ENCODE data around the gene NLE1. TPM values are rescaled to one million over a fixed set of nuclear protein-coding genes. Genes with fewer than 3 reads are reported as not detected.

NLE1 gene
- total and polyA plus RNA-seq, 2 donors from 2014 or later, result 9.6 to 11.0 TPM

DNA sequence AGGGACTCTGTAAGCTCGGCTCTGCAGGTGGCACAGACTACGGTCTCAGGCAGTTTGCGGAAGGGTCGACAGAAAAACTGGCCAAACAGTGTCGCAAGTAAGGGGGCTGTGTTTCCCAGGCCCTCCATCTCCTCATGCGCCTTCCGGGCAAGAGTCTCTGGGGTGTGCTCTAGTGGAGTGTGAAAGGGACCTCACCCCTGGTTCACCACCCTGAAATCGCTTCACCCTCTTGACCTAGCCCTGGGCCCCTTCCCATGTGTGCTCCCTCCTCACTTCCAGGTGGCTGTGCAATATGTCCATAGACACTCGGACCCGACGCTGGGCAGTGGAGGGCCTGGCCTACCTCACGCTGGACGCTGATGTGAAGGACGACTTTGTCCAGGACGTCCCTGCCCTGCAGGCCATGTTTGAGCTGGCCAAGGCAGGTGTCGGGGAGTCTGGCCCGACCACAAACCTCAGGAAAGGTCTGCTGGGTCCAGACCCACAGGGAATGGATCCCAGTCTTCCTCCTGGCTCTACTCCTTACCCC lies 27.8 kb upstream of the NLE1 start:
- Histone ChIP-seq H3K27me3 (ENCODE audit: control insufficient read depth, insufficient read depth, low read length) (no peaks in the 10 kb centered on the region), H3K4me1 (ENCODE audit: control insufficient read depth in 2 of 3, insufficient read depth in 2 of 3, low read depth in 1 of 3, low read length in 3 of 3) (no peaks in the 10 kb centered on the region), H3K4me3 (ENCODE audit: low read length in 3 of 3) (no peak overlapping the region), H3K9me3 (ENCODE audit: control insufficient read depth in 2 of 3, insufficient read depth in 1 of 3, low read length in 3 of 3) (no peaks in the 10 kb centered on the region), H3K36me3 (ENCODE audit: control insufficient read depth in 2 of 3, insufficient read depth in 3 of 3, low read length in 3 of 3) (no peaks in the 10 kb centered on the region), H3K9ac (ENCODE audit: low read length in 3 of 3) (no peak overlapping the region), H3K27ac (ENCODE audit: low read depth in 2 of 2, low read length in 2 of 2) (no peak overlapping the region)
- no peak for TF ChIP-seq CTCF (IDR thresholded peaks at IDR 0.05; ENCODE audit: borderline replicate concordance, extremely low read depth, insufficient read depth)
- FAIRE-seq (no peak), DNase-seq (no peak)
- intact Hi-C loops (cut with DNase I), result no loop called here

- H3K9ac ChIP-seq (ENCODE audit: low read length in 3 of 3), result no peak overlapping the region
- no peak overlapping the region for H3K4me3 ChIP-seq (ENCODE audit: low read length in 3 of 3)
- H3K27ac ChIP-seq (ENCODE audit: low read depth in 2 of 2, low read length in 2 of 2), result no peak overlapping the region
- no peak for TF ChIP-seq CTCF (IDR thresholded peaks at IDR 0.05; ENCODE audit: borderline replicate concordance, extremely low read depth, insufficient read depth)
- no peak for FAIRE-seq
- DNase-seq, result no peak
- H3K36me3 ChIP-seq (ENCODE audit: control insufficient read depth in 2 of 3, insufficient read depth in 3 of 3, low read length in 3 of 3), result no peaks in the 10 kb centered on the region
- H3K4me1 ChIP-seq (ENCODE audit: control insufficient read depth in 2 of 3, insufficient read depth in 2 of 3, low read depth in 1 of 3, low read length in 3 of 3), result no peaks in the 10 kb centered on the region
- no peaks in the 10 kb centered on the region for H3K9me3 ChIP-seq (ENCODE audit: control insufficient read depth in 2 of 3, insufficient read depth in 1 of 3, low read length in 3 of 3)
- intact Hi-C loops (cut with DNase I), result no loop called here
- no peaks in the 10 kb centered on the region for H3K27me3 ChIP-seq (ENCODE audit: control insufficient read depth, insufficient read depth, low read length)
These were observed 25.6 kb upstream of the NLE1 start for GRCh38 chr17:35167666-35168065.

GRCh38 chr17:35167046-35167445 lies 24.9 kb upstream of the NLE1 start:
- no peaks in the 10 kb centered on the region for H3K27me3 ChIP-seq (ENCODE audit: control insufficient read depth, insufficient read depth, low read length)
- intact Hi-C loops (cut with DNase I), result no loop called here
- no peak for TF ChIP-seq CTCF (IDR thresholded peaks at IDR 0.05; ENCODE audit: borderline replicate concordance, extremely low read depth, insufficient read depth)
- H3K4me3 ChIP-seq (ENCODE audit: low read length in 3 of 3), result no peak overlapping the region
- H3K9ac ChIP-seq (ENCODE audit: low read length in 3 of 3), result no peak overlapping the region
- H3K4me1 ChIP-seq (ENCODE audit: control insufficient read depth in 2 of 3, insufficient read depth in 2 of 3, low read depth in 1 of 3, low read length in 3 of 3), result no peaks in the 10 kb centered on the region
- DNase-seq, result no peak
- H3K9me3 ChIP-seq (ENCODE audit: control insufficient read depth in 2 of 3, insufficient read depth in 1 of 3, low read length in 3 of 3), result no peaks in the 10 kb centered on the region
- H3K36me3 ChIP-seq (ENCODE audit: control insufficient read depth in 2 of 3, insufficient read depth in 3 of 3, low read length in 3 of 3), result no peaks in the 10 kb centered on the region
- no peak overlapping the region for H3K27ac ChIP-seq (ENCODE audit: low read depth in 2 of 2, low read length in 2 of 2)
- no peak for FAIRE-seq

- intact Hi-C loops (cut with DNase I), result no loop called here
- no peak for TF ChIP-seq CTCF (IDR thresholded peaks at IDR 0.05; ENCODE audit: borderline replicate concordance, extremely low read depth, insufficient read depth)
- Histone ChIP-seq H3K36me3 (ENCODE audit: control insufficient read depth in 2 of 3, insufficient read depth in 3 of 3, low read length in 3 of 3) (no peaks in the 10 kb centered on the region), H3K27me3 (ENCODE audit: control insufficient read depth, insufficient read depth, low read length) (no peaks in the 10 kb centered on the region), H3K9me3 (ENCODE audit: control insufficient read depth in 2 of 3, insufficient read depth in 1 of 3, low read length in 3 of 3) (no peaks in the 10 kb centered on the region), H3K27ac (ENCODE audit: low read depth in 2 of 2, low read length in 2 of 2) (no peak overlapping the region), H3K4me1 (ENCODE audit: control insufficient read depth in 2 of 3, insufficient read depth in 2 of 3, low read depth in 1 of 3, low read length in 3 of 3) (no peaks in the 10 kb centered on the region), H3K4me3 (ENCODE audit: low read length in 3 of 3) (no peak overlapping the region), H3K9ac (ENCODE audit: low read length in 3 of 3) (no peak overlapping the region)
- DNase-seq (no peak), FAIRE-seq (no peak)
These were observed 24.4 kb upstream of the NLE1 start for GRCh38 chr17:35166526-35166925.

All from kidney (tissue), 14 donors.